A549 (cell line): ENCODE results near the gene CGB7.

Experiments used
- KDM1A ChIP-seq: fragments of 200-600 bp; sonication (generic); IDR thresholded peaks from 2 replicates; pipeline ENCODE4 v1.6.1; 2016; ENCODE audit warnings: low read depth, mild to moderate bottlenecking
- SMC3 ChIP-seq: fragments of >200 bp; sonication (Bioruptor Twin); formaldehyde crosslinking; IDR thresholded peaks from 3 replicates; pipeline ENCODE4 v1.6.1; 2018; ENCODE audit warnings: inconsistent platforms
- TF ChIP-seq, protein P1 (sequence below): fragments of >200 bp; sonication (Bioruptor Twin); formaldehyde crosslinking; IDR thresholded peaks from 3 replicates; pipeline ENCODE4 v1.5.1; 2016
- TF ChIP-seq, protein P2 (sequence below): IDR thresholded peaks from 2 replicates; pipeline ENCODE4 v1.6.1; 2012

DNA sequence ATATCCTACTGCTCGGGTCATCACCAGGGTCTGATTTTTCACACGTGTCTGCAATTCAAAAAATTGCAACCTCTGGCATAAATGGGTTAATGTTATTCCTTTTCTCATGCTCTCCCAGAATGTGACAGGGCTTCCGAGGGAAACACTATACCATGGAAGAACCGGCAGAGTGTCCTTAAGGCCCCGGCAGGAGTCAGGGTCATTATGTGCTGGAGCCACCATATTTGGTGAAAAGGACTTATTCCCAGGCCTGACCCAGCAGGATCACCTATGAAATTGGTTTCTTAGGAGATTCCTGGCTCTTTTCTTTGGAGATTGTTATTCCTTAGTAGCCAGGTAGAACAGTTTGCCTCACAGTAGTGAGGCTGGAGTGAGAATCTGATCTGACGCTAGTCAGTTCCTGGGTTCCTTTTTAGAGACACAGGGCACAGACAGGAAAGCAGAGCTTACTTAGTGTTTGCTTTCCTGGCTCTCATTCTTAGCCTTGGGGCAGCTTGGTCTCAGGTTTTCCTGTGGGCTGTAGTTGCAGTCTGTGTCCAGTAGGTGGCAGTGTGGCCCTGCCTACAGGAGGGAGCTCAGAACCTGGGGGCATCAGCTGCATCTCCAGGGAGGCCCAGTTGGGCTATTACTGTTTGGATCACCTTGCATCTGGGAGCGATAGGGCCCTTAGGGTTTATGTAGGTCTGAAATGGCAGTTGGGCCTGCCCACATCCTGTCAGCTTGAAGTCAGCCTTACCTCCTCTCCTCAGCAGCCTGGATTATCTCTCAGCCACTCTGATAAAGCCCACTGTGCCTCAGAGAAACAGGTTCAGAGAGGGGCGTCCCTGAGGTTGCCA is 40.1 kb upstream of the CGB7 start:
- TF ChIP-seq KDM1A (no peak), SMC3 (peak; percentile 78)
- TF ChIP-seq, protein P1, sequence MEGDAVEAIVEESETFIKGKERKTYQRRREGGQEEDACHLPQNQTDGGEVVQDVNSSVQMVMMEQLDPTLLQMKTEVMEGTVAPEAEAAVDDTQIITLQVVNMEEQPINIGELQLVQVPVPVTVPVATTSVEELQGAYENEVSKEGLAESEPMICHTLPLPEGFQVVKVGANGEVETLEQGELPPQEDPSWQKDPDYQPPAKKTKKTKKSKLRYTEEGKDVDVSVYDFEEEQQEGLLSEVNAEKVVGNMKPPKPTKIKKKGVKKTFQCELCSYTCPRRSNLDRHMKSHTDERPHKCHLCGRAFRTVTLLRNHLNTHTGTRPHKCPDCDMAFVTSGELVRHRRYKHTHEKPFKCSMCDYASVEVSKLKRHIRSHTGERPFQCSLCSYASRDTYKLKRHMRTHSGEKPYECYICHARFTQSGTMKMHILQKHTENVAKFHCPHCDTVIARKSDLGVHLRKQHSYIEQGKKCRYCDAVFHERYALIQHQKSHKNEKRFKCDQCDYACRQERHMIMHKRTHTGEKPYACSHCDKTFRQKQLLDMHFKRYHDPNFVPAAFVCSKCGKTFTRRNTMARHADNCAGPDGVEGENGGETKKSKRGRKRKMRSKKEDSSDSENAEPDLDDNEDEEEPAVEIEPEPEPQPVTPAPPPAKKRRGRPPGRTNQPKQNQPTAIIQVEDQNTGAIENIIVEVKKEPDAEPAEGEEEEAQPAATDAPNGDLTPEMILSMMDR, result peak; percentile 99
- TF ChIP-seq, protein P2, sequence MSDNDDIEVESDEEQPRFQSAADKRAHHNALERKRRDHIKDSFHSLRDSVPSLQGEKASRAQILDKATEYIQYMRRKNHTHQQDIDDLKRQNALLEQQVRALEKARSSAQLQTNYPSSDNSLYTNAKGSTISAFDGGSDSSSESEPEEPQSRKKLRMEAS, result no peak
